HG02623 (cell line): ENCODE data around the gene NANS.
A peak's percentile ranks its signal among the peaks of the same experiment; 100 is the strongest.

ENCODE experiments used
- ATAC-seq: cut with Tn5 transposase; IDR thresholded peaks from one replicate; pipeline ENCODE4 v1.9.1; 2021; ENCODE audit warnings: moderate library complexity; ENCODE audit not compliant: unreplicated experiment

The NANS gene

DNA sequence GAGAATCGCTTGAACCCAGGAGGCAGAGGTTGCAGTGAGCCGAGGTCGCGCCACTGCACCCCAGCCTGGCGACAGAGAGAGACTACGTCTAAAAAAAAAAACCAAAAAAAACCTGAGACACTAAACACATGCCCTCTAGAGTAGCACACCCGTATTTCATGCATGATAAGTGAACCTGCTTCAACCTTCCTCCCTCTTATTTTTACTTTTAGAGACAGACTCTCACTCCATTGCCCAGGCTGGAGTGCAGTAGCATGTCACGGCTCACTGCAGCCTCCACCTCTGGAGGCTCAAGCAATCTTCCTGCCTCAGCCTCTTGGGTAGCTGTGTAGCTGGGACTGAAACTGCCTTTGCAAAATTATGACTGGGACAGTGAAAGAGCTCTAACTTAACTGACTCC lies 17.6 kb upstream of the NANS start:
- no peak for ATAC-seq

DNA sequence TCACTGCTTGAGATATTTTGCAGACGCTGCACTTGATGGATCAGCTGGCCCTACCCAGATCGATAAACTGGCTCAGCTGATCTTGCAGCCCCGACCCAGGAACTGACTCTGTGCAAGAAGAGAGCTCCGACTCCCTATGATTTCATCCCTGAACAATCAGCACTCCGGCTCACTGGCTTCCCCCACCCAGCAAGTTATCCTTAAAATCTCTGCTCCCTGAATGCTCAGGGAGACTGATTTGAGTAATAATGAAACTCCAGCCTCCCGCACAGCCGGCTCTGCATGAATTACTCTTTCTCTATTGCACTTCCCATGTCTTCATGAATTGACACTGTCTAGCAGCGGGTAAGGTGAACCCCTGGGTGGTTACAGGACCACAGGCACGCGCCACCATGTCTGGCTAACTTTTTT lies 16.9 kb upstream of the NANS start:
- no peak for ATAC-seq

DNA sequence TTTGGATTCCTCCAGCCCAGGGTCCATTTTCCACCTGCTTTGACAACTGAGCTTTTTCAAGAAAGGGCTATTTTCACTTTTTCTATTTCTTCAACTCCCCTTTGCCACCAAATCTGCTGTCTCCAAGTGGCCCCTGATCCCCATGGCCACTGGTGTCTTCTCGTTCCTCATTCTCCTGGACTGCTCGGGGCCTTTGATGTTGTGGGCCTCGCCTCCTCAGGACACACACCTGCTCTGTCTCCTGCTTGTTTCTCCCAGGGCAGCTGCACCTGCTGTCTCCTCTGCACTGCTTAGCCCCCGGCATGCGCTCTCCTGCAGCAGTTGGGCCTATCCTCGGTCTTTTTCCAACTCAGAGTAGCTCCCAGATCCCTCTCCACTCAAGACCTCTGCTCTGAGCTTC lies 16.3 kb upstream of the NANS start:
- no peak for ATAC-seq

DNA sequence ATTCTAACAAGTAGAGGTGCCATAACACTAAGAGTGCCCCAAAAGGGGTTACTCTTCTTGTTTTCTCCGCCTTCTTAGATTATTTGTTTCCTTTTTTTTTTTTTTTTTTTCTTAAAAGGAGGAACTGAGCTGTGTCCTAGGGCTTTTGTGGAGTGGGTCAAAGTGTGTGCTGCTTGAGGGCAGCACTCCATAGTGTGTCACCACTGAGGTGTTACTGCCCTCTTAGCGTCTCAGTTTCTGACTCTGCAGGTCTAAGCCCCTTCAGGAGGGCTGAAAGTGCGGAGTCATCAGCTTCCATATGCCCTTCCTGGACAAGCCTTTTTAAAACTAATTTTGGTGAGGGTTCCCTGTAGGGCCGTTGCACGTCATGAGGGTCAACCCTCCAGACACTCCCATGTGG lies 12.6 kb upstream of the NANS start:
- ATAC-seq, result no peak

DNA sequence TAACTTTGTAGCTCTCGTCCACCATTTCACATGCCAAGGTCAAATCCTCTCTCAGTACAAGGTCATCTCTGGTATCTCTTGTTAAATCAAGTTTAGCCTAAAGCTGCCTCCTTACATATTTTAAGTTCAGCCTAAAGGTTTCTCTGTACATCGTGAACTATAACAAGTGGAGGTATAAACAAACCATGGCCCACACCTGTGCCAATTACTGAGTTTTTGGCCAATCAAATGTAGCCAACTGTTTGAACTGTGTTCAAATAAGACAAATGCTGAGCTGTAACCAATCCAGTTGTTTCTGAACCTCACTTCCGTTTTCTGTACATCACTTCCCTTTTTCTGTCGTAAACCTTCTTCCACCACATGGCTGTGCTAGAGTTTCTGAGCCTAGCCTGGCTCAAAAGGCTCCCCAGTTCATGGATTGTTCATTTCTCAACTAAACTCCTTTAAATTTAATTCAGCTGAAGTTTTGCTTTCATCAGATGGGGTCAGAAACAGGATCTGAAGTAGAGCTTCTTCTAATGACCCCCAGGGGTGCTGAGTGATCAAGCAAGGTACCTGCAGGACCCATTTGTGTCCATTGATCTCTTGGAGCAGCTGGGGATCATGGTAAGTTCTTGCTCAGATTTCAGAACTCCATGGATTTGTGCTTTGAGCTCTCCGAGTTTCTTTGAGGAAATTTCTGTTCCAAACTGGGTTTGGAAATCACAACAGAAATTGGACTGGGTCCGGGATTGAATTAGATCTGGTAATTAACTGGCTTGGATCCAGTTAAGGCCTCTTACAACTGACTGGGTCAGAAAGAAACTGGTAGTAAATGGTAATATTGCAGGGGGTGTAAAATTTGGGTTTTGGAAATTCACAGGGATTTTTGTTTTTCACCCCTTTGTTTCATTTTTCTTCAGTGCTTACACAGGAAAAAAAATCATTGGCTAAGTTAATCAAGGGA lies 11.0 kb upstream of the NANS start:
- ATAC-seq, result peak; percentile 89

DNA sequence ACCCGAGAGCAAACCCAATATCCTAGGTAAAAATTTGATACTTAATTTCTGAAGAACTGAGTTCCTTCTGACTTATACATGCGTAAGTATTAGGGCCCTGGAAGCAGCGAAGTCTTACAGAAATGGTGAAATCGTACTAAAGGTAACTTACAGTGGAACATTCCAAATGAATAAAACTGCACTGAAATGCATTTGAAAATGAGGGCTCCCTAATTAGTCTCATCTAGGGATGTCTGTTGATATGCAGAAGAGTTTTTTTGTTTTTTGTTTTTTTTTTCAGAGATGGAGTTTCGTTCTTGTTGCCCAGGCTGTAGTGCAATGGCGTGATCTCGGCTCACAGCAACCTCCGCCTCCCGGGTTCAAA lies 10.4 kb upstream of the NANS start:
- ATAC-seq, result no peak

DNA sequence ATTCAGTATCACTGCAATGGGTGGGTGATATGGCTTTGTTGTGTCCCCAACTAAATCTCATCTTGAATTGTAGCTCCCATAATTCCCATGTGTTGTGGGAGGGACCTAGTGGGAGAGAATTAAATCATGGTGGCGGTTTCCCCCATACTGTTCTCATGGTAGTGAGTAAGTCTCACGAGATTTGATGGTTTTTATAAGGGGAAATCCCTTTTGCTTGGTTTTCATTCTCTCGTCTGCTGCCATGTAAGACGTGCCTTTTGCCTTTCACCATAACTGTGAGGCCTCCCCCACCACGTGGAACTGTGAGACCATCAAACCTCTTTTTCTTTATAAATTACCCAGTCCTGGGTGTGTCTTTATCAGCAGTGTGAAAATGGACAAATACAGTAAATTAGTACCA lies 9.5 kb upstream of the NANS start:
- ATAC-seq, result no peak

DNA sequence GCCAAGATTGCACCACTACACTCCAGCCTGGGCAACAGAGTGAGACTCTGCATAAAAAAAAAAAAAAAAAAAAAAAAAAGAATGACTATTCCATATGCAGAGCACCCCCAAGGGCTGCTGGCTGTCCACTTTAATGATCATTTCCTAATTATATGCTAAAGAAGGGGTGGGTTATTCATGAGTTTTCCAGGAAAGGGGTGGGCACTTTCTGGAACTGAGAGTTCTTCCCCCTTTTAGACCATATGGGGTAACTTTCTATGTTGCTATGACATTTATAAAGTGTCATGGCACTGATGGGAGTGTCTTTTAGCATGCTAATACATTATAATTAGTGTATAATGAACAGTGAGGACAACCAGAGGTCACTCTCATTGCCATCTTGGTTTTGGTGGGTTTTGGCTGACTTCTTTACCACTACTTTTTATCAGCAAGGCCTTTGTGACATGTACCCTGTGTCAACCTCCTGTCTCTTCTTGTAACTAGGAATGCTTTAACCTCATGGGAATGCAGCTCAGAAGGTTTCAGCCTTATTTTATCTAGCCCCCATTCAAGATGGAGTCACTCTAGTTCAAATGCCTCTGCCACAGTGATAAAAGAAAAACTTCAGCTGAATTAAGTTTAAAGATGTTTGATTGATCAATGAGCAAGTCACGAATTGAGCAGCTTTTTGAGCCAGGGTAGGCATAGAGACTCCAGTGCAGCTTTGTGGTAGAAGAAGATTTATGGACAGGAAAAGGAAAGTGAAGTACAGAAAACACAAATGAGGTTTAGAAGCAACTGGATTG lies 7.1 kb upstream of the NANS start:
- ATAC-seq, result no peak

DNA sequence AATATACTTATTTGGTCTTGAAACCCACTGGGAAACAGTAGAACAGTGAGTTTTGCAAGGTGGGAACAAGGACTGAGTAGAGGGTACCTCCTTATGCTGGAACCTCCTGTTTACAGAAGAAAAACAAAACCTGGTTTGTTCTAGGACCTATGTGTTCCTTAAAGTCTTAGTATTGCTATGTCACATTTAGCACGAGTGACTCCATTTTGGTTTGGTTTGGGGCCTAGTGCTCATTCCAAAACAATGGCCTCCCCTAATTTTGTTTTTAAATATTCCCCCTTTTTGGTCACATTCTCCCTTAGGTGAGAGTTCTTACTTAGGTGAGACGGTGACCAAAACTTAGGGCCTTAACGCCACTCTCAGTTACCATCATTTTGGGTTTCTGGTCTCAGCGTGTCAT lies 6.2 kb upstream of the NANS start:
- ATAC-seq, result no peak

DNA sequence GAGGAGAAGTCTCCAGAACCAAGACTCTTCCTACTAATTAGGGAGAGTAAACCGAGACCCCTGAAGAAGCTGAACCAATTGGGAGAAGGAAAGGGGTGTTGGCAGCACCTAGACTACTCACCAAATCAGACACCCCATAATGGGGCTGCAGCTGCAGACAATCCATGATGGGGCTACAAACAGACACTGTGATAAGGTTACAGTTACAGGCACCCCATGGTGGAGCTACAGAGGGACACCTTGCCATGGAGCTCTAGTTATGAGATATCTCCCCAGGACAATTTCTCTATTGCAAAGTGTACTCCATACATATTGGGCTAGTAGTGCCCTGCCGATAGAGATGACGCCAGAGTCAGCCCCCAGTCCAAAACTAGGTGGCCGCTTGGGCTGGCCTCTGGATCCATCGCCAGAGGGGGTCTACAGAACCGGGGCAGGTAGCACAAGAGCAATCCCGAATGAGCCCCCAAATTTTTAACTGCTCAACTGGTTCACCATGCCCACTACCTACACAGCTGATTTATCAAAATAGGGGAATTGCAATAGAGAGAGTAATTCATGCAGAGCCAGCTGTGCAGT lies 2.1 kb upstream of the NANS start:
- ATAC-seq, result no peak

DNA sequence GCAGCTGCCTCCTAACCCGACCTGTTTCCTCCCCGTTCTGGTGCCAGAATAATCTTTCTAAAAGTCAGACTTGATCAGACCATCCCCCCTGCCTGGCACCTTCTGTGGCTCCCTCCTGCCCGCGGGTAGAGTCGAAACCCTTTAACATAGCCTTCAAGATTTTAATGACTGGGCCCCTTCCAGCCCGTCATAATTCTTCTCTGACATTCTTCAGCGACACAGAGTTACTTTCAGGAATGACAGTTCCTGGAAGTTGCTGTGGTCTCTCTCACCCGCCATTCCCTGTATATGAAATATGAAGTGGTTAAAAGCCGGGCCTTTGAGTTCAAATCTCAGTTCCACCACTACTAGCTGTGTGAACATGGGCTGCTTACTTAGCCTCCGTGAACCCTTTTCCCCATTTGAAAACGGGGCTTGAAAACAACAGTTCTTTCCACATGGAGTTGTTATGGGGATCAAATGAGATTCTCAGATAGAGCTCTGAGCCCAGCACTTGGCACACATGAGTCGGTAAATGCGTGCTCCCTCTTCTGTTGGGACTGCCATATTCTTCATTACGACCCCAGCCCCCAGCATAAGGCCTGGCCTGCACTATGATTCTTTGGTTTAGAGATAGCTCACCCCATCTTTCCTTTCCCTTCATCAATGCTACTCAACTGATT lies 737 bp downstream of the NANS start:
- ATAC-seq, result no peak

DNA sequence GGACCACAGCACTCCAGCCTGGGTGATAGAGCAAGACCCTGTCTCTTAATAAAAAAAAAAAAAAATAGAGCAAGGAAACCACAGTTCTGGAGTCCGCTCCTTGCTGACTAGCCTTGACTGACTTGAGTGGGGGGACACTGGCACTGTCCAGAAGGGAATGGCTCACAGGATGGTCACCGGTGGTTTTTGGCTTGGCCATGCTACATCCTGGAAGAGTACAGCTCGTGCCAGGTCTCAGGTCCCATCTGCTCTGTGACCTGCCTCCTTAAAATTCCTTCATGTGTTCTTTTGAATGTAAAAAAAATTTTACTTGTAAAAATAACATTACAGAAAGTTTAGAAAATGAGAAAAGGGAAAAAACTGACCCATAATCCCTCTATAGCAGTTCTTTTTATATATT lies 5.6 kb downstream of the NANS start:
- no peak for ATAC-seq

DNA sequence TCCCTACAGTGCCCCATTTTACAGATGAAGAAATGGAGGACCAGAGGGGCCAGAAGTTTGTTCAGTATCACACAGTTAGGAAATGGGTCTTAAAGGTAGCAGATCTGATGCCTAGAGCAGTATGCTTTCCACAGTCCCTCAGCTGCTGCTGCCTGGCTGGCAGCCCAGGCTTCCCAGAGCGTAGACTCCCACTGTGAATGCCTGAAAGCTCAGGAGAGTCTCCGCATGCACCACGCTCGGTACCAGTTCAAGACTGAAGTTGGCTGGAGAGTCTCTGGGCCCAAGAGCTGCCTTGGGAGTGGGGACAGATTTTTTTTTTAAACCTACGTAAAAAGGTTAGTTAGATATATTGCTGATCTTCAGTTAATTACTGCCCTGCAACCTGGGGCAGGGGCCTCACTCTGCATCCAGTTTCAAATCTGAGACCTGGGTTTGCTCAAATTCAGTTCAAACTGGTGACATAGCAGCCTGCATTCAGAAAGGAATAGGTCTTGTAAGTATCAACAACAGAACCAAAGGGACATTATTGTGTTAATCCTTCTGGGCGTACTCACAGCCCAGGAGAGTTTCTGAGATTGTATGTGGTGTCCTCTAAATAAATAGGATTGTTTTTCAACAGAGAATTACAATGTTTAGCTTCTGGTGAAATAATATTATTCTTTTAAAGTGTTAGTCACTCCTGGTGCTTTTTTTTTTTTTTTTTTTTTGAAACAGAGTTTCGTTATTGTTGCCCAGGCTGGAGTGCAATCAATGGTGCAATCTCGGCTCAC lies 8.3 kb downstream of the NANS start:
- no peak for ATAC-seq

DNA sequence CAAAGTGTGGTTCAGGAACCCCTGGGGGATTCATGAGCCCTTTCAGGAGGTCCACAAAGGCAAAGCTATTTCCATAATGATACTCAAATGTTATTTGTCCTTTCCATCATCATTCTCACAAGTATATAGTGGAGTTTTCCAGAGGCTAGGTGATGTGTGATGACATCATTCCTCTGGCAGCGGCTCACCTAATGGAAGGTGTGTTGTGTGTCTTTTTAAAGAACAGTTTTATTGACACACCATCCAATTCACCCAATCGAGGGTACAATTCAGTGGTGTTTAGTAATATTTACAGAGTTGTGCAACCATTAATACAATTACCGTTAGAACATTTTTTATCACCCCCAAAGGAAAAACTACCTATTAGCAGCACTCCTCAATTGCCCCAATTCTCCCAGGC lies 9.7 kb downstream of the NANS start:
- no peak for ATAC-seq

DNA sequence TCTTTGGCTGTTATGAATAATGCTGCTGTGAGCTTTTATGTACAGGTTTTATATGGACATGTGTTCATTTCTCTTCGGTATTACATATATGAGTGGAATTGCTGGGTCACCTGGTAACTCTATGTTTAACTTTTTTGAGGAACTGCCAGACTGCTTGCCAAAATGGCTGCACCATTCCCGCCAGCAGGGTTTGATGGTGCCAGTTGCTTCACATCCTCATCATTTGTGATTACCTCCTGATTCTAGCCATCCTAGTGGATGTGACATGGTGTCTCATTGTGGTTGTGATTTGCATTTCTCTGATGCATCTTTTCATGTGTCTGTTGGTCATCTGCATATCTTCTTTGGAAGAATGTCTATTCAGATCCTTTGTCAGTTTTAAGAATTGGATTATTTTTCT lies 10.7 kb downstream of the NANS start:
- ATAC-seq, result no peak

DNA sequence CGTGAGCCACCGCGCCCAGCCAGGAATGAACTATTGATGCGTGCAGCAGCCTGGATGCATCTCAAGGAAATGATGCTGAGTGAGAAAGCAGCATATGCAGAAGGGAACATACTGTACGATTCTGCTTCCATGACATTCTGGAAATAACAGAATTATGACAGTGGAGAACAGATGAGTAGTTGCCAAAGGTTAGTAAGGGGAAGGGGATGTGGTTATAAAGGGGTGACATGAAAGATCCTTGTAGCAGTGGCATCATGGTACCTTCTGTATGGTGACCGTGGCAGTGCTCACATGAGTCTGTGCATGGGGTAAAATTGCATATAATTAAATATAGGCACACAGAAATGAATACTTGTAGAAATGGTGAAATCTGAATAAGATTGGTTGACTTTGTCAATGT lies 13.0 kb downstream of the NANS start:
- ATAC-seq, result no peak

DNA sequence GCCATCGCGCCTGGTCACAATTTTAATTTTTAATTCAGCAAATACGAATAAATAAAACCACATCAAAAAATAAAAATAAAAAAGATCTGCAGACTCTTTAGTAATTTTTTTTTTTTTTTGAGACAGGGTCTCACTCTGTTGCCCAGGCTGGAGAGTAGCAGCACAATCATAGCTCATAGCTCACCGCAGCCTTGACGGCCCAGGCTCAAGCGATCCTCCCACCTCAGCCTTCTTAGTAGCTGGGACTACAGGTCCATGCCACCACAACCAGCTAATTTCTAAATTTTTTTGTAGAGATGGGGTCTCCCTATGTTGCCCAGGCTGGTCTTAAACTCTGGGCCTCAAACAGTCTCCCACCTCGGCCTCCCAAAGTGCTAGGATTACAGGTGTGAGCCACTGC lies 14.2 kb downstream of the NANS start:
- no peak for ATAC-seq

DNA sequence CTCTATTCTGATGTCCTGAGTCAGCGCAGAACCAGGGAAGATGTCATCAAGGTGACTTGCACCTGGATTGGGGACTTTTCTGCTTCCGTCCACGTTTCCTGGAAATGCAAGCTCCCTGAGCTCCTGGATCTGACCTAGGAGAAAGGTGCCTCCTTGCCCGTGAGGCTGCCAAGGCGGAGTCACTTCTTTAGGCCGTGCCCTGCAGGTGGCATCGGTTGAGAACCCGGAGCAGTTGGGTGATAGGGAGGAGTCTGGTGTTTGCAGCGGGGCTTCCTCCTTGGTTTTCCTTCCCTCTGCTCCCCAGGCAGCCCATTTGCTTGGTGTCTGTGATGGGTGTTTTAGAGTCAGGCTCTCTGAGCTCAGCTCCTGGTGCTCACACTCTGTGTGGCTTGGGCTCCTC lies 15.2 kb downstream of the NANS start:
- ATAC-seq, result no peak

DNA sequence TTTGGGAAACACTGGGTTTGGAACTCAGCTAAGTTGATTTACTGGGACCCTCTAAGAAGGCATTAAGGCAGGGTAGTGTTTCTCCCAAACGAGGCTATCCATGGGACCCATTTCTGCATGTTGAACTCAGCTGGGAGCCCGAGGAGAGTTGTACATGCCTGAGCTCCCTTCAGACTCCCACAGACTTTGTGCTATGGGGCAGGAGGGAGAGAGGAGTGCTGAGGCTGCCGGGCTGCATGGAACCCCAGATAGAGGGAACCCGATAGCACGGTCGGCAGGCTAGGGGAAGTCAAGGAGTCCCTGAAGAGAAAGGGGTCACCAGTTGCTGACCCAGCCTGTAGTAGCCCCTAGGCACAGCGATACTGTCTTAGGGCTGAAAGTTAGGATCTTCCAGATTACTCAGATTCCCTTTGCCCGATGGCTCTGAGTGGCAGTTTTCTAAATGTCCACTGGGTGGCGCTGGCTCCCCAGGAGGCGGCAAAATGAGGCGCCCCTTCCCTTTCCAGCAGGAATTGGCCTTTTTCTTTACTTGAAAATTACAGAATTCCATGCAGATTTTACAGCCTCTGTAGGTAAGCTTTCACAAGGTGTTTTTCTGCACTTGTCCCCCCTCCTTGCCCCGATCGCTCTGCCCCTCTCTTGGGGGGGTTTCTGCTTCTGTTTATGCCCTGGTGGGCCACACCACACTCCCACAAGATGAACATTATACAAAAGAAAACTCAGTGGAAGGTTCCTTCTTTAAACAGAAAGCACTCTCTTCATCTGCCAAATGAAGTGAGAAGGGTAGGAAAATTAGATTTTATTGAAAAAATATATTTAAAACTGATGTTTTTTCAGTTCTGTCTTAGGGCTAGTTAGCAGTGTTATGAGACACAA lies 17.8 kb downstream of the NANS start:
- ATAC-seq, result no peak

DNA sequence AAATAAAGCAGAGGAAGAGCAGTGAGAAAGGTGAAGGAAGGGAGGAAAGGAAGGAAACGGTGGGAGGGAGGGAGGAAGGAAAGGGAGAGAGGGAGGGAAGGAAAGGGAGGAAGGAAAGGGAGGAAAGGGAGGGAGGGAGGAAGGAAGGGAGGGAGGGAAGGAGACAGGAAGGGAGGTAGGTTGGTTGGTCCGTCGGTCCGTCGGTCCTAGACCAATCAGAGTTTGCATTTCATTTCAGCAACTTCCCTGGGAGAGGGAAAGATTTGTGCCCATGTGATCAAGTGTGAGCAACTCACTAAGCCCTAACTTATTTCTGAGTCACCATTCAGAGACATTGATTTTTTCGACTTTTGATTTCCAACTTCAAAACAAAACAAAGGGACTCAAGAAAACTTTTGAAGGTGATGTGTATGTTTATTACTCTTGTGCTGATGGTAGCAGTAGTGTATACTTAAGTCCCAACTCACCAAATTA lies 18.8 kb downstream of the NANS start:
- no peak for ATAC-seq
